GM18498 (cell line): Measurements from ENCODE around the gene CLEC10A.
"Not testable (repeated sequence)": the region's sequence is repeated elsewhere in the genome, so short reads cannot be mapped to it uniquely, and the experiment has no call there.

ENCODE experiments used
- ATAC-seq: cut with Tn5 transposase; IDR thresholded peaks from one replicate; pipeline ENCODE4 v1.9.1; 2021; ENCODE audit warnings: mild to moderate bottlenecking, moderate library complexity; ENCODE audit not compliant: unreplicated experiment

The CLEC10A gene

GRCh38 chr17:7108981-7109380 lies 28.9 kb upstream of the CLEC10A start:
- ATAC-seq = no peak

DNA sequence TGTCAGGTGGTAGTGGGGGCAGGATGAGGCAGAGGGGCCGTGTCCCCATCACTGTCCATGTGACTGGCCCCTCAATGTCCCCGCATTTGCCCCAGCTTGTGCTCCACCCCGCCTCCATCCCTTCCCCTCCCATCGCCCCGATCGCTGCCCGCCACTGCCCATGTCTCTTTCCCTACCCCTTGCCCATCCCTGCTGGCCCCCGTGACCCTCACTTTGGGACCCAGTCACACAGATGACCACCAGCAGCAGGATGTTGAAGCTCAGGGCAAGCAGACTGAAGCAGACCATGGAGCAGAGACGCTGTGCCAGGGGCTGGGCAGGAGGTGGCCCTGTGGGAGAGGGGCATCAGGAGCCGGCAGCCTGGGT lies 28.5 kb upstream of the CLEC10A start:
- no peak for ATAC-seq

- no peak for ATAC-seq
Measured at GRCh38 chr17:7107795-7108559, 27.9 kb upstream of the CLEC10A start.

- ATAC-seq = no peak
Measured at GRCh38 chr17:7107012-7107754, 27.1 kb upstream of the CLEC10A start.

DNA sequence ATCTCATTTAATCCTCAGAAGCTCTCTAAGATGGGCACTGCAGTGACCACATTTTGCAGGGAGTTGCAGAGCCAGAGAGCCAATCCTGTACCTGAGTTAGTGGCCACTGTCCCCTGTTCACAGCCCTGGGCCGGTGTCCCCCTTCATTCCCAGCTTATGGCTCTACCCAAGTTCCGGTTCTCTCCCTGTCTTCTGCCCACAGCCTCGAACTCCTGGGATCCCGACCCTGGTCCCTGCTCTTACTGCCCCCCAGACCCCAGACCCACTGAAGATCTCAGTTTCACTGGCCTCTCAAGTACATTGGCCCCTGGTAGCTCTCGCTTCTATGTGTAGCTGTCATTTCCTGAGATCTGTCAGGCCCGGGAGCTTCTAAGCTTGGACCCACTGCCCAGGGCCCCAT lies 22.4 kb upstream of the CLEC10A start:
- no peak for ATAC-seq

GRCh38 chr17:7101531-7101930 lies 21.5 kb upstream of the CLEC10A start:
- ATAC-seq = no peak

DNA sequence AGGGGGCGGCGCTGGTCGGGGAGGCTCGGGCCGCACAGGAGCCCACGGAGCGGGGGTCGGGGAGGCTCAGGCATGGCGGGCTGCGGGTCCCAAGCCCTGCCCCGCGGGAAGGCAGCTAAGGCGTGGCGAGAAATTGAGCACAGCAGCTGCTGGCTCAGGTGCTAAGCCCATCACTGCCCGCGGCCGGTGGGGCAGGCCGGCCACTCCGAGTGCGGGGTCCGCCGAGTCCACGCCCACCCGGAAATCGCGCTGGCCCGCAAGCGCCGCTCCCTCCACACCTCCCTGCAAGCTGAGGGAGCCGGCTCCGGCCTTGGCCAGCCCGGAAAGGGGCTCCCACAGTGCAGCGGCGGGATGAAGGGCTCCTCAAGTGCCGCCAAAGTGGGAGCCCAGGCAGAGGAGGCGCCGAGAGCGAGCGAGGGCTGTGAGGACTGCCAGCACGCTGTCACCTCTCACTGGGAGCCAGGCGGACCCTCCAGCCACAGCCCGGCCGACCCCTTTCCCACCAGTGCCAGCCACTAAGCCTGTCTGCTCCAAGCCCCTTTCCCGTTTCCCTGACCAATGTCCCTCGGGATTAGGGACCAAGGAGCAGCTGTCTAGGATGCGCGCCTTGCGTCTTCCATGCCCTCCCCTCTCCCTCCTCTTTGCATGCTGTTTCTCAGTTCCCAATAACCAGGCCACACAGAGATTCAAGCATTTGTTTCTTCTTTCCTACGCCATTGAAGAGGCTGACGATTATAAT lies 20.8 kb upstream of the CLEC10A start:
- not testable (repeated sequence) for ATAC-seq

DNA sequence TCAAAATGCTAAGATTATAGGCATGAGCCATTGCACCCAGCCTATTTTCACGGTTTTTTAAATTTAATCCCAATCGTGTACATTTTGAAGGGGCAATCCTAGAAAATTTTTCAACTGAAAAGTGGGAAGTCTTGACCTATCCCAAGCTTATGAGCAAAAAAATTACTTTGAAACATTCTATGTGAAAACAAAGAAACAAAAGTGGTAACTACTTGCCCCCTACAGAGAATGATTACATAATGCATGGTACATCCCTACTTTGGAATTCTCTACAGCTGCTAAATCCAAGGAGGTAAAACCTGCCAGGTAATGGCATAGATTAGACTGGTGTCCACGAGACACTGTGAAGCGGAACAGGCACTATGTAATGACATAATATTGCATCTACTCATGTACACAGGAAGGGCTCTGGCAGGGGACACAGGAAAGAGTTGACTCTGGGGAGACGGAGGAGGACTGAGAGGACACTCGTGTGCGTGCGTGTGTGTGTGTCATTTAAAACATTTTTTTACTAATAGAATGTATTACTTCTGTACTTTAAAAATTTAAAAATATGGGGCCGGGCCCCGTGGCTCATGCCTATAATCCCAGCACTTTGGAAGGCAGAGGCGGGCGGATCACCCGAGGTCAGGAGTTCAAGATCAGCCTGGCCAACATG lies 18.9 kb upstream of the CLEC10A start:
- no peak for ATAC-seq

DNA sequence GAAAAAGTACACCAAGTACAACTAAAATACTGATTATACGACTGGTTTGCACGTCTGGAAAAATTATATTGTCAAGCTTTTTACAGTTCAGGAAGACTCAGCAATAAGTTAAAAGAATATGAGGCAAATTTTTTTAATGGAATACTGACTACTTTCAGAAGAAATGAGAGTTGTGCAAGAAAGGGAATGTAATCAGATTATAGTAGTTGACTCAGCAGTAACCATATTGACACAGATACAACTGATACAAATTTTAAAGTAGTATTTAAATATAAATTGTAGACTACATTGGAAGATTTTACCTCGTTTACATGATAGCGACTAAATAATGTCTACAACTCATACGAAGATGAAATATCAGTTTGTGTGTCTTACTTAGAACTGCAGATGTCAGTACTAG lies 17.9 kb upstream of the CLEC10A start:
- ATAC-seq = no peak

GRCh38 chr17:7095625-7096024 lies 15.6 kb upstream of the CLEC10A start:
- ATAC-seq = no peak

DNA sequence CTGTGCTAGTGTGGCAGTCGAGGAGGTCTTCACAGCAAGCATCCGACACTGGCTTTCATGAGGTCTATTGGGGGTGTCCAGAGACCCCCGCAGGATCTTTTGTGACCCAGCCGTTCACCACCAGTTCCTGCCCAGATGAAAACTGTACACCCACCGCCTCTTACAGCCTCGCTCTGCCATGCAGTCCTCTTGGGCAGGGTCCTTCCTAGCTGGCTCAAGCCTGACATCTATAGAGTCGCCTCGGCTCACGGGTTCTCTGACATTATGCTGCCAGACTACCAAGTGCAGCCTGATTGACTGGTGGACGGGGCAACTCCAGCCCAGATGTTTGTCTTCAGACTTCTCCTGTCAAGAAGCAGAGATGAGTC lies 14.6 kb upstream of the CLEC10A start:
- ATAC-seq = no peak

- ATAC-seq = not testable (repeated sequence)
Measured at GRCh38 chr17:7091311-7092005, 11.4 kb upstream of the CLEC10A start.

DNA sequence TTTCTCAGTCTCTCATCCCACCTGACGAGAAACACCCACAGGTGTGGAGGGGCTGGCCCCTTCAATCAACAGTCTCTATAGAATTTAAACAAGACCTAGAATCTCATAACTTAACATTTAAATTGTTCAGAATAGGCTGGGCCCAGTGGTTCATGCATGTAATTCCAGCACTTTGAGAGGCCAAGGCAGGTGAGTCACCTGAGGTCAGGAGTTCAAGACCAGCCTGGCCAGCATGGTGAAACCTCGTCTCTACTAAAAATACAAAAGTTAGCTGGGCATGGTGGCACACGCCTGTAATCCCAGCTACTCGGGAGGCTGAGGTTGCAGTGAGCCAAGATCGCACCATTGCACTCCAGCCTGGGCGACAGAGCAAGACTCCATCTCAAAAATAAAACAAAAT lies 9.5 kb upstream of the CLEC10A start:
- ATAC-seq = not testable (repeated sequence)

DNA sequence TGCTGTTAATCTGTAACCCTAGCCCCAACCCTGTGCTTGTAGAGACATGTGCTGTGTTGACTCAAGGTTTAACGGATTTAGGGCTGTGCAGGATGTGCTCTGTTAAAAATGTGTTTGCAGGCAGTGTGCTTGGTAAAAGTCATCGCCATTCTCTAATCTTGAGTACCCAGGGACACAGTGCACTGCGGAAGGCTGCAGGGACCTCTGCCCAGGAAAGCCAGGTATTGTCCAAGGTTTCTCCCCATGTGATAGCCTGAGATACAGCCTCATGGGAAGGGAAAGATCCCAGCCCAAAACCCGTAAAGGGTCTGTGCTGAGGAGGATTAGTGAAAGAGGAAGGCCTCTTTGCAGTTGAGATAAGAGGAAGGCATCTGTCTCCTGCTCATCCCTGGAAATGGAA lies 8.4 kb upstream of the CLEC10A start:
- not testable (repeated sequence) for ATAC-seq

- no peak for ATAC-seq
Measured at GRCh38 chr17:7084088-7084487, 4.0 kb upstream of the CLEC10A start.

- no peak for ATAC-seq
Measured at GRCh38 chr17:7083592-7083991, 3.5 kb upstream of the CLEC10A start.

DNA sequence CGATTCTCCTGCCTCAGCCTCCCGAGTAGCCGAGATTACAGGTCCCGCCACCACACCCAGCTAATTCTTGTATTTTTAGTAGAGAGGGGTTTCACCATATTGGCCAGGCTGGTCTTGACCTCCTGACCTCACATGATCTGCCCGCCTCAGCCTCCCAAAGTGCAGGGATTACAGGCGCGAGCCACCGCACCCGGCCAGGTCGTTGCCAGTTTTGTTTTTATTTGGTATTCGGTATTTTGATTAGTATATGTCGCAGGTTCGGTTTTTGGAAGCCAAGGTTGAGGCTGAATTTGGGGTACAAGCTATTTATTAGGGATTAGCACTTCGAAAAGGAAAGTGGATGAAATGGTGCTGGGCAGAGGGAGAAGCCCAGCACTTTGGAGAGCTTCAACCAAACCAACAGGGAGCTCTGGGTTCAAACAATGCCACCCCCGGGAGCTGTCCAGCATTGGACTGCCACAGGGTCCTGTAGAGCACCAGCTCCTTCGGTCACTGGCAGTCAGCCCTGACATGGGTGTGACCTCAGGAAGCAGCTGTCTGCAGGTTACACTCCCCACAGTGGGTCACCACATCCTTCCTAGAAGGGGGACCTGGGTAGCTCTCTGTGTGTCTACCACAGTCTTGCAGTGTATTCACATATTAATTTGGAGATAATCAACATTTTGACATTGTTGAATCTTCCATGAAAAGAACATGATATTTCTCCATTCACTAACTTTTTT lies 1.5 kb upstream of the CLEC10A start:
- no peak for ATAC-seq

GRCh38 chr17:7080456-7081041 lies 498 bp upstream of the CLEC10A start:
- no peak for ATAC-seq

DNA sequence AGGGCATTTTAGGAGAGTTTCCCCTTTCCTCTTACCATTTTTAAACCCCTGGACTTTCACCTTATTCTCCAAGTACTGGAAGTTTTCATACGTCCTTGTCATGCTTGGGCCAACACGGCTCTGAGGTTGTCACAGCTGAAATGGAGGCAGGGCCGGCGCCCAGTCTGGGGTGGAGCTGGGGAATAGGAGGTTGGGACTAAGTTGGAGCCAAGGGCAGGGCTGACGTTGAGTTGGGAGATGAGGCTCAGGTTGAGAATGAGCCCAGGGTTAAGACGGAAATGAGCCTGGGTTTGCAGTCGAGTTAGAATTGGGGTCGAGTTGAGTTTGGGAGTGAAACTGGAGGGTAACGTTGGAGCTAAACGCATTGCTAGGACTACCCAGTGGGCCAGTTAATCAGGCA lies 1.3 kb downstream of the CLEC10A start:
- no peak for ATAC-seq
